ENCODE data around the gene AKNA. TPM values are rescaled to one million over a fixed set of nuclear protein-coding genes. Genes with fewer than 3 reads are reported as not detected.
A peak's percentile ranks its signal among the peaks of the same experiment; 100 is the strongest.

AKNA gene
- total RNA-seq, 1 experiment from 2014 or later: 3.9 TPM

- BruUV-seq (replicated peaks): no TSS peak
- no peak overlapping the region for H3K27ac Mint-ChIP-seq (ENCODE audit: unreplicated experiment)
- H3K4me1 Mint-ChIP-seq (ENCODE audit: low read depth, unreplicated experiment): no peaks in the 10 kb centered on the region
- H3K9me3 Mint-ChIP-seq (ENCODE audit: low read depth, unreplicated experiment): no peaks in the 10 kb centered on the region
- H3K4me3 Mint-ChIP-seq (ENCODE audit: low read depth, unreplicated experiment): no peak overlapping the region
- TF ChIP-seq CTCF (IDR thresholded peaks at IDR 0.05; ENCODE audit: unreplicated experiment): peak; percentile 55
- CTCF ChIA-PET: interaction anchor here (0.5 to 2.0 kb wide), 3 partner anchors 225 to 501 kb away, joined by 3 to 34 read pairs (median 5); no protein-coding TSS in a partner anchor
- intact Hi-C loops (cut with micrococcal nuclease; ENCODE audit: unreplicated experiment): loop anchor here (1.0 to 10.0 kb wide), 2 partner anchors 248 to 609 kb away; no protein-coding TSS in a partner anchor
- peaks cover 33% of the 10 kb centered on the region for H3K27me3 Mint-ChIP-seq (ENCODE audit: unreplicated experiment)
- peak; percentile 68 for DNase-seq
- H3K36me3 Mint-ChIP-seq (ENCODE audit: insufficient read depth, unreplicated experiment): no peaks in the 10 kb centered on the region
These were observed 17.7 kb upstream of the AKNA start for GRCh38 chr9:114405294-114406034.

GRCh38 chr9:114404531-114404930 is 16.7 kb upstream of the AKNA start:
- Mint-ChIP-seq H3K9me3 (ENCODE audit: low read depth, unreplicated experiment) (no peaks in the 10 kb centered on the region), H3K27me3 (ENCODE audit: unreplicated experiment) (peaks cover 24% of the 10 kb centered on the region), H3K27ac (ENCODE audit: unreplicated experiment) (no peak overlapping the region), H3K4me3 (ENCODE audit: low read depth, unreplicated experiment) (no peak overlapping the region), H3K4me1 (ENCODE audit: low read depth, unreplicated experiment) (no peaks in the 10 kb centered on the region), H3K36me3 (ENCODE audit: insufficient read depth, unreplicated experiment) (no peaks in the 10 kb centered on the region)
- no TSS peak for BruUV-seq (replicated peaks)
- intact Hi-C loops (cut with micrococcal nuclease; ENCODE audit: unreplicated experiment): loop anchor here (10.0 kb wide), 1 partner anchor 610 kb away; no protein-coding TSS in a partner anchor
- no peak for TF ChIP-seq CTCF (IDR thresholded peaks at IDR 0.05; ENCODE audit: unreplicated experiment)
- DNase-seq: no peak
- CTCF ChIA-PET: interaction anchor here (0.7 to 2.0 kb wide), 2 partner anchors 15 to 248 kb away, joined by 5 to 34 read pairs; no protein-coding TSS in a partner anchor

DNA sequence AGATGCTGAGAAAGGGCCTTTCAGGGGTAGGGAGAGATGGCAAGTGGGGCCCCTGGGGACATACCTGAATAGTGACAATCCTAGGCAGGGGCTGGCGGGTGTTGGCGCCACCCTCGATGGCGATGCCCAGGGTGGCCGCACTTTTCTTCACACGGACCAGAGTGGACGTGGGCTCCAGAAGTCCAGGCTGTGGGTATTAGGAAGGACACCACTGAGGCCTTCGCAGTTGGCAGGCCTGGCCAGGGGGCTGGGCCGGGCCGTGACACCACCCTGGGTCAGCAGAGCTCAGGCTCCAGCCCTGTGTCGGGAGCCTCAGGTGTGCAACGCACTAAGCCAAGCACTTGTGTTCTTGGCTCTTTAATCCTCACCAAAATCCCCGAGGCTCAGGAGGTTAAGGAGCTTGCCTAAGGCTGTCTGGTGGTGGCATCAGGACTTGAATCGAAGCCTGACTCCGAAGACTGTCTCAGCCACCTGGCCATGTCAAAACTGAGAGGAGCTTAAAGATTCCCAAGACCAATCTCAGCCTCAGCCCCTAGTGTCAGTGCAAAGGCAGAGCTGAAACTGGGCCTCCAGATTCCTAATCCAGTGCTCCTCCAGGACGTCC is 15.5 kb upstream of the AKNA start:
- TF ChIP-seq CTCF (IDR thresholded peaks at IDR 0.05; ENCODE audit: unreplicated experiment): no peak
- no TSS peak for BruUV-seq (replicated peaks)
- no peak overlapping the region for H3K27ac Mint-ChIP-seq (ENCODE audit: unreplicated experiment)
- peaks cover 3% of the 10 kb centered on the region for H3K36me3 Mint-ChIP-seq (ENCODE audit: insufficient read depth, unreplicated experiment)
- DNase-seq: no peak
- intact Hi-C loops (cut with micrococcal nuclease; ENCODE audit: unreplicated experiment): loop anchor here (10.0 kb wide), 1 partner anchor 612 kb away; no protein-coding TSS in a partner anchor
- peaks cover 14% of the 10 kb centered on the region for H3K27me3 Mint-ChIP-seq (ENCODE audit: unreplicated experiment)
- H3K4me3 Mint-ChIP-seq (ENCODE audit: low read depth, unreplicated experiment): no peak overlapping the region
- no peaks in the 10 kb centered on the region for H3K9me3 Mint-ChIP-seq (ENCODE audit: low read depth, unreplicated experiment)
- CTCF ChIA-PET: no interaction called here
- no peaks in the 10 kb centered on the region for H3K4me1 Mint-ChIP-seq (ENCODE audit: low read depth, unreplicated experiment)

DNA sequence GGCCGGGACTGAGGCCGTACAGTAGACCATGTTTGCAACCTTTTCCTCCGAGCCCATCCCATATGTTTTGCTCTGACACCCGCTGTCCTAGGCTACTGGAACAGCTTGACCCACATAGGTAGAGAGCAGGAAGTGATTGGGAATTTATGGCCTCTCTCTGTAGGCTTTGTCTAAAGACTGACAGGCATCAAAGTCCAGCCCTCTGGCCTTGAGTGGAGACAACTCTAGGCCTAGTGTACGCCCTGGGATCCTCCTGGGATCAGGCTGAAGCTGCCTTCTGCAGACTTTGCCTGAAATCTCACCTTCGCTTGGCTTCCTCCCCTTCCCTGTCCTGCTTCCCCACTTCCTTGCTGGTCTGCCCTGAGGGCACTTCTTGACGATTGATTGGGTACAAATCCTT is 13.6 kb upstream of the AKNA start:
- no peaks in the 10 kb centered on the region for H3K9me3 Mint-ChIP-seq (ENCODE audit: low read depth, unreplicated experiment)
- H3K36me3 Mint-ChIP-seq (ENCODE audit: insufficient read depth, unreplicated experiment): peaks cover 19% of the 10 kb centered on the region
- no peak overlapping the region for H3K4me3 Mint-ChIP-seq (ENCODE audit: low read depth, unreplicated experiment)
- DNase-seq: no peak
- intact Hi-C loops (cut with micrococcal nuclease; ENCODE audit: unreplicated experiment): loop anchor here (10.0 kb wide), 1 partner anchor 613 kb away; no protein-coding TSS in a partner anchor
- BruUV-seq (replicated peaks): no TSS peak
- no peaks in the 10 kb centered on the region for H3K4me1 Mint-ChIP-seq (ENCODE audit: low read depth, unreplicated experiment)
- H3K27ac Mint-ChIP-seq (ENCODE audit: unreplicated experiment): no peak overlapping the region
- H3K27me3 Mint-ChIP-seq (ENCODE audit: unreplicated experiment): peaks cover under 1% of the 10 kb centered on the region
- CTCF ChIA-PET: no interaction called here
- no peak for TF ChIP-seq CTCF (IDR thresholded peaks at IDR 0.05; ENCODE audit: unreplicated experiment)

Measured in Calu3 (cell line).